COLO668 (cell line): Measurements from ENCODE around the gene NEDD1.

Experiments
- DNase-seq: peaks from one replicate; lab custom pipeline; 2025; ENCODE audit not compliant: unreplicated experiment; lab: John Stamatoyannopoulos, UW

The NEDD1 gene

GRCh38 chr12:97003276-97003675 is 96.2 kb downstream of the NEDD1 start:
- DNase-seq = no peak
